HEK293 (cell line): Measurements from ENCODE around the gene RBM14.

Experiments
- CTCF ChIA-PET: fragments of 350-600 bp; formaldehyde crosslinking; extraction: SDS; loops from one replicate; lab custom pipeline; 2021; ENCODE audit warnings: antibody characterized with exemption; lab: Yijun Ruan, JAX
- POLR2A ChIA-PET: fragments of 300-600 bp; formaldehyde crosslinking; extraction: SDS; loops from one replicate; lab custom pipeline; 2020; ENCODE audit warnings: antibody characterized with exemption, inconsistent platforms; lab: Yijun Ruan, JAX
- H3K27ac ChIP-seq: fragments of 200-500 bp; sonication (Bioruptor generic); 2 replicates; pipeline ENCODE4 v1.5.1; 2014; ENCODE audit warnings: low read depth, low read length, control low read depth, inconsistent platforms; ENCODE audit errors: extremely low read depth
- H3K36me3 ChIP-seq, 2 experiments: fragments of 200-500 bp in 1 of 2; sonication (Bioruptor generic) in 1 of 2; 1 replicate in 1 of 2; 2 replicates in 1 of 2; pipeline ENCODE4 v1.5.1; 2014 to 2017; ENCODE audit warnings: inconsistent platforms in 2 of 2, low read length in 2 of 2; ENCODE audit not compliant: control insufficient read depth in 2 of 2, insufficient read depth in 1 of 2
- H3K4me1 ChIP-seq: fragments of 200-500 bp; sonication (Bioruptor generic); 2 replicates; pipeline ENCODE4 v1.5.1; 2014; ENCODE audit warnings: mild to moderate bottlenecking, low read length, inconsistent platforms; ENCODE audit not compliant: control insufficient read depth, insufficient read depth
- H3K4me3 ChIP-seq: 2 replicates; pipeline ENCODE4 v1.5.1; 2011; ENCODE audit warnings: low read depth, mild to moderate bottlenecking, control low read depth, low read length, moderate library complexity
- H3K9me3 ChIP-seq: fragments of 200-500 bp; sonication (Bioruptor generic); 2 replicates; pipeline ENCODE4 v1.5.1; 2014; ENCODE audit warnings: low read depth, low read length, inconsistent platforms; ENCODE audit not compliant: control insufficient read depth, insufficient read depth
- GLI4 ChIP-seq: fragments of 450-650 bp; formaldehyde crosslinking; IDR thresholded peaks from 2 replicates; pipeline ENCODE4 v1.5.1; 2016; ENCODE audit warnings: missing biosample characterization, missing genetic modification characterization
- GLIS1 ChIP-seq: fragments of 450-650 bp; formaldehyde crosslinking; IDR thresholded peaks from 2 replicates; pipeline ENCODE4 v1.5.1; 2016; ENCODE audit warnings: missing biosample characterization, missing genetic modification characterization
- HOXD13 ChIP-seq: sonication (generic); formaldehyde crosslinking; IDR thresholded peaks from 2 replicates; pipeline ENCODE4 v1.8.0; 2022; ENCODE audit warnings: missing genetic modification reagents, borderline replicate concordance
- SP3 ChIP-seq: fragments of 450-650 bp; formaldehyde crosslinking; IDR thresholded peaks from 2 replicates; pipeline ENCODE4 v1.5.1; 2016; ENCODE audit warnings: missing biosample characterization, missing genetic modification characterization
- TCF7L2 ChIP-seq: IDR thresholded peaks from 2 replicates; pipeline ENCODE4 v1.6.1; 2011; ENCODE audit warnings: low read depth, mild to moderate bottlenecking, inconsistent platforms, low read length, moderate library complexity, borderline replicate concordance
- ZBTB48 ChIP-seq: fragments of 450-650 bp; formaldehyde crosslinking; IDR thresholded peaks from 2 replicates; pipeline ENCODE4 v1.5.1; 2016; ENCODE audit warnings: missing biosample characterization, missing genetic modification characterization
- ZFP37 ChIP-seq: fragments of 450-650 bp; formaldehyde crosslinking; IDR thresholded peaks from 2 replicates; pipeline ENCODE4 v1.5.1; 2016; ENCODE audit warnings: missing biosample characterization, missing genetic modification characterization
- ZNF114 ChIP-seq: fragments of 450-650 bp; formaldehyde crosslinking; IDR thresholded peaks from 2 replicates; pipeline ENCODE4 v1.5.0; 2017; ENCODE audit warnings: missing biosample characterization, missing genetic modification characterization
- ZNF133 ChIP-seq: fragments of 450-650 bp; formaldehyde crosslinking; IDR thresholded peaks from 2 replicates; pipeline ENCODE4 v1.5.1; 2016; ENCODE audit warnings: missing biosample characterization, missing genetic modification characterization
- ZNF169 ChIP-seq: fragments of 450-650 bp; formaldehyde crosslinking; IDR thresholded peaks from 2 replicates; pipeline ENCODE4 v1.5.1; 2016; ENCODE audit warnings: missing biosample characterization, missing genetic modification characterization
- ZNF223 ChIP-seq: fragments of 450-650 bp; formaldehyde crosslinking; IDR thresholded peaks from 2 replicates; pipeline ENCODE4 v1.5.1; 2016; ENCODE audit warnings: missing biosample characterization, missing genetic modification characterization
- ZNF248 ChIP-seq: fragments of 450-650 bp; formaldehyde crosslinking; IDR thresholded peaks from 2 replicates; pipeline ENCODE4 v1.5.1; 2017; ENCODE audit warnings: missing biosample characterization, missing genetic modification characterization
- ZNF354C ChIP-seq: fragments of 450-650 bp; formaldehyde crosslinking; IDR thresholded peaks from 2 replicates; pipeline ENCODE4 v1.5.1; 2016; ENCODE audit warnings: missing biosample characterization, missing genetic modification characterization, low read depth, borderline replicate concordance
- ZNF416 ChIP-seq: fragments of 450-650 bp; formaldehyde crosslinking; IDR thresholded peaks from 2 replicates; pipeline ENCODE4 v1.5.1; 2016; ENCODE audit warnings: missing biosample characterization, missing genetic modification characterization
- ZNF548 ChIP-seq: fragments of 450-650 bp; formaldehyde crosslinking; IDR thresholded peaks from 2 replicates; pipeline ENCODE4 v1.5.1; 2016; ENCODE audit warnings: missing biosample characterization, missing genetic modification characterization
- ZNF660 ChIP-seq: fragments of 450-650 bp; IDR thresholded peaks from 2 replicates; pipeline ENCODE4 v1.5.1; 2018; ENCODE audit warnings: missing biosample characterization, mild to moderate bottlenecking, missing genetic modification characterization
- ZNF776 ChIP-seq: fragments of 450-650 bp; formaldehyde crosslinking; IDR thresholded peaks from 2 replicates; pipeline ENCODE4 v1.5.0; 2017; ENCODE audit warnings: missing biosample characterization, missing genetic modification characterization, borderline replicate concordance
- ZNF792 ChIP-seq: fragments of 450-650 bp; formaldehyde crosslinking; IDR thresholded peaks from 2 replicates; pipeline ENCODE4 v1.5.1; 2016; ENCODE audit warnings: missing biosample characterization, missing genetic modification characterization
- ZNF843 ChIP-seq: fragments of 450-650 bp; formaldehyde crosslinking; IDR thresholded peaks from 2 replicates; pipeline ENCODE4 v1.5.1; 2016; ENCODE audit warnings: missing biosample characterization, missing genetic modification characterization
- TF ChIP-seq, protein P1 (sequence below): fragments of 450-650 bp; formaldehyde crosslinking; IDR thresholded peaks from 2 replicates; pipeline ENCODE4 v1.5.1; 2016; ENCODE audit warnings: missing biosample characterization, missing genetic modification characterization
- TF ChIP-seq, protein P2 (sequence below): fragments of 450-650 bp; formaldehyde crosslinking; IDR thresholded peaks from 2 replicates; pipeline ENCODE4 v1.5.1; 2016; ENCODE audit warnings: missing biosample characterization, missing genetic modification characterization
- TF ChIP-seq, protein P3 (sequence below): fragments of 450-650 bp; formaldehyde crosslinking; conservative IDR thresholded peaks from 2 replicates; pipeline ENCODE4 v1.5.1; 2016; ENCODE audit warnings: low read depth, missing biosample characterization, missing genetic modification characterization
- TF ChIP-seq, protein P4 (sequence below): fragments of 450-650 bp; formaldehyde crosslinking; IDR thresholded peaks from 2 replicates; pipeline ENCODE4 v1.5.1; 2016; ENCODE audit warnings: missing biosample characterization, missing genetic modification characterization, low read depth

Gene RBM14

GRCh38 chr11:66626382-66626781, 10.0 kb downstream of the RBM14 start:
- Histone ChIP-seq H3K36me3 (peaks cover 10 to 93% of the 10 kb centered on the region in 2 experiments; a peak in 2 of 3 replicates), H3K4me1 (no peaks in the 10 kb centered on the region)
- TF ChIP-seq ZNF248 (tag by site-specific recombination) (no peak), ZNF660 (tag by site-specific recombination) (no peak), ZNF223 (tag by site-specific recombination) (no peak), ZNF114 (tag by site-specific recombination) (no peak), ZNF169 (tag by site-specific recombination) (no peak), HOXD13 (no peak), GLI4 (tag by site-specific recombination) (no peak), ZNF792 (tag by site-specific recombination) (no peak), TCF7L2 (no peak), ZBTB48 (tag by site-specific recombination) (no peak), ZNF416 (no peak)
- TF ChIP-seq, protein P1, sequence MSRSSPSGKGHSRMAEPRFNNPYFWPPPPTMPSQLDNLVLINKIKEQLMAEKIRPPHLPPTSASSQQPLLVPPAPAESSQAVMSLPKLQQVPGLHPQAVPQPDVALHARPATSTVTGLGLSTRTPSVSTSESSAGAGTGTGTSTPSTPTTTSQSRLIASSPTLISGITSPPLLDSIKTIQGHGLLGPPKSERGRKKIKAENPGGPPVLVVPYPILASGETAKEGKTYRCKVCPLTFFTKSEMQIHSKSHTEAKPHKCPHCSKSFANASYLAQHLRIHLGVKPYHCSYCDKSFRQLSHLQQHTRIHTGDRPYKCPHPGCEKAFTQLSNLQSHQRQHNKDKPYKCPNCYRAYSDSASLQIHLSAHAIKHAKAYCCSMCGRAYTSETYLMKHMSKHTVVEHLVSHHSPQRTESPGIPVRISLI (tag by site-specific recombination), result no peak
- TF ChIP-seq, all 188 proteins: peak for 0
- CTCF ChIA-PET, result no interaction called here
- Histone ChIP-seq H3K27ac (no peak overlapping the region), H3K4me3 (no peak overlapping the region), H3K9me3 (no peaks in the 10 kb centered on the region)
- POLR2A ChIA-PET, result interaction anchor here (2.7 to 7.0 kb wide), 3 partner anchors 9 to 12 kb away, joined by 15 to 42 read pairs (median 33); partner anchors contain the start of genes RBM14 and RBM4

DNA sequence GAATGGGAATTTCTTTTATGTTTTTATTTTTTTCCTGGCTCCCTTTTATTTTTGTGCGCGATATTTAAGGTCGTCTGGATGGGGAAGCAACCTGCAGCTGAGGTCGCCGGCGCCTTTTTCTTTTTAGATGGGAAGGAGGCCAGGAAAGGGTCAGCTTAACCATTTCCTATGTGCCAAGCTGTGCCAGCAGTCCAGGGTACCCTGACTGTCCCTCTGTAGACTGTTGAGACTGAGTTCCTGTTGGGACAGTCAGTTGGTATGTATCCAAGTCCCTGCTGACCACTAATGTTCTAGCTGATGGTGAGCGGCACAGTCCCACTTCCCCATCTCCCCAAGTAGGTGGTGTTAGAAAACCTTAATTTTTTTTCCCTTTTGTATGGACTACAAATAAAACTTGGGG, 10.5 kb downstream of the RBM14 start:
- ChIA-PET CTCF (interaction anchor here (0.7 kb wide), 1 partner anchor 10 kb away, joined by 3 read pairs; no protein-coding TSS in a partner anchor), POLR2A (interaction anchor here (5.1 to 7.0 kb wide), 2 partner anchors 10 to 11 kb away, joined by 33 to 42 read pairs; partner anchors contain the start of genes RBM14 and RBM4)
- Histone ChIP-seq H3K4me1 (no peaks in the 10 kb centered on the region), H3K36me3 (peaks cover 5 to 93% of the 10 kb centered on the region in 2 experiments; a peak in 2 of 3 replicates), H3K9me3 (no peaks in the 10 kb centered on the region), H3K27ac (no peak overlapping the region), H3K4me3 (no peak overlapping the region)
- TF ChIP-seq SP3 (tag by site-specific recombination) (no peak), ZNF548 (tag by site-specific recombination) (no peak), ZNF776 (tag by site-specific recombination) (no peak), ZNF354C (tag by site-specific recombination) (no peak), ZNF843 (tag by site-specific recombination) (no peak)

GRCh38 chr11:66628061-66628603, 11.7 kb downstream of the RBM14 start:
- Histone ChIP-seq H3K27ac (no peak overlapping the region), H3K36me3 (peaks cover 5 to 91% of the 10 kb centered on the region in 2 experiments; a peak in 2 of 3 replicates), H3K4me3 (no peak overlapping the region), H3K4me1 (no peaks in the 10 kb centered on the region), H3K9me3 (no peaks in the 10 kb centered on the region)
- POLR2A ChIA-PET, result interaction anchor here (0.6 to 7.0 kb wide), 3 partner anchors 10 to 15 kb away, joined by 3 to 42 read pairs (median 33); partner anchors contain the start of genes RBM14 and RBM4
- CTCF ChIA-PET, result no interaction called here
- TF ChIP-seq GLIS1 (tag by site-specific recombination), result no peak
- TF ChIP-seq ZFP37 (tag by site-specific recombination), result no peak
- TF ChIP-seq SP3 (tag by site-specific recombination), result no peak
- TF ChIP-seq, protein P2, sequence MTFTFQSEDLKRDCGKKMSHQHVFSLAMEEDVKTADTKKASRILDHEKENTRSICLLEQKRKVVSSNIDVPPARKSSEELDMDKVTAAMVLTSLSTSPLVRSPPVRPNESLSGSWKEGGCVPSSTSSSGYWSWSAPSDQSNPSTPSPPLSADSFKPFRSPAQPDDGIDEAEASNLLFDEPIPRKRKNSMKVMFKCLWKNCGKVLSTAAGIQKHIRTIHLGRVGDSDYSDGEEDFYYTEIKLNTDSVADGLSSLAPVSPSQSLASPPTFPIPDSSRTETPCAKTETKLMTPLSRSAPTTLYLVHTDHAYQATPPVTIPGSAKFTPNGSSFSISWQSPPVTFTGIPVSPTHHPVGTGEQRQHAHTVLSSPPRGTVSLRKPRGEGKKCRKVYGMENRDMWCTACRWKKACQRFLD (tag by site-specific recombination), result no peak
- TF ChIP-seq, protein P3, sequence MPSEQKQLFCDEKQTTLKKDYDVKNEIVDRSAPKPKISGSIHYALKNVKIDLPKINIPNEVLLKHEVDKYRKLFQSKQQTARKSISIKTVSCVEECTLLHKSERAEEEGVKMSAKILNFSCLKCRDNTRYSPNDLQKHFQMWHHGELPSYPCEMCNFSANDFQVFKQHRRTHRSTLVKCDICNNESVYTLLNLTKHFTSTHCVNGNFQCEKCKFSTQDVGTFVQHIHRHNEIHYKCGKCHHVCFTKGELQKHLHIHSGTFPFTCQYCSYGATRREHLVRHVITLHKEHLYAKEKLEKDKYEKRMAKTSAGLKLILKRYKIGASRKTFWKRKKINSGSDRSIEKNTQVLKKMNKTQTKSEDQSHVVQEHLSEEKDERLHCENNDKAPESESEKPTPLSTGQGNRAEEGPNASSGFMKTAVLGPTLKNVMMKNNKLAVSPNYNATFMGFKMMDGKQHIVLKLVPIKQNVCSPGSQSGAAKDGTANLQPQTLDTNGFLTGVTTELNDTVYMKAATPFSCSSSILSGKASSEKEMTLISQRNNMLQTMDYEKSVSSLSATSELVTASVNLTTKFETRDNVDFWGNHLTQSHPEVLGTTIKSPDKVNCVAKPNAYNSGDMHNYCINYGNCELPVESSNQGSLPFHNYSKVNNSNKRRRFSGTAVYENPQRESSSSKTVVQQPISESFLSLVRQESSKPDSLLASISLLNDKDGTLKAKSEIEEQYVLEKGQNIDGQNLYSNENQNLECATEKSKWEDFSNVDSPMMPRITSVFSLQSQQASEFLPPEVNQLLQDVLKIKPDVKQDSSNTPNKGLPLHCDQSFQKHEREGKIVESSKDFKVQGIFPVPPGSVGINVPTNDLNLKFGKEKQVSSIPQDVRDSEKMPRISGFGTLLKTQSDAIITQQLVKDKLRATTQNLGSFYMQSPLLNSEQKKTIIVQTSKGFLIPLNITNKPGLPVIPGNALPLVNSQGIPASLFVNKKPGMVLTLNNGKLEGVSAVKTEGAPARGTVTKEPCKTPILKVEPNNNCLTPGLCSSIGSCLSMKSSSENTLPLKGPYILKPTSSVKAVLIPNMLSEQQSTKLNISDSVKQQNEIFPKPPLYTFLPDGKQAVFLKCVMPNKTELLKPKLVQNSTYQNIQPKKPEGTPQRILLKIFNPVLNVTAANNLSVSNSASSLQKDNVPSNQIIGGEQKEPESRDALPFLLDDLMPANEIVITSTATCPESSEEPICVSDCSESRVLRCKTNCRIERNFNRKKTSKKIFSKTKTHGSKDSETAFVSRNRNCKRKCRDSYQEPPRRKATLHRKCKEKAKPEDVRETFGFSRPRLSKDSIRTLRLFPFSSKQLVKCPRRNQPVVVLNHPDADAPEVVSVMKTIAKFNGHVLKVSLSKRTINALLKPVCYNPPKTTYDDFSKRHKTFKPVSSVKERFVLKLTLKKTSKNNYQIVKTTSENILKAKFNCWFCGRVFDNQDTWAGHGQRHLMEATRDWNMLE (tag by site-specific recombination), result no peak
- no peak for TF ChIP-seq ZBTB48 (tag by site-specific recombination)
- TF ChIP-seq ZNF133 (tag by site-specific recombination), result no peak
- TF ChIP-seq, protein P4, sequence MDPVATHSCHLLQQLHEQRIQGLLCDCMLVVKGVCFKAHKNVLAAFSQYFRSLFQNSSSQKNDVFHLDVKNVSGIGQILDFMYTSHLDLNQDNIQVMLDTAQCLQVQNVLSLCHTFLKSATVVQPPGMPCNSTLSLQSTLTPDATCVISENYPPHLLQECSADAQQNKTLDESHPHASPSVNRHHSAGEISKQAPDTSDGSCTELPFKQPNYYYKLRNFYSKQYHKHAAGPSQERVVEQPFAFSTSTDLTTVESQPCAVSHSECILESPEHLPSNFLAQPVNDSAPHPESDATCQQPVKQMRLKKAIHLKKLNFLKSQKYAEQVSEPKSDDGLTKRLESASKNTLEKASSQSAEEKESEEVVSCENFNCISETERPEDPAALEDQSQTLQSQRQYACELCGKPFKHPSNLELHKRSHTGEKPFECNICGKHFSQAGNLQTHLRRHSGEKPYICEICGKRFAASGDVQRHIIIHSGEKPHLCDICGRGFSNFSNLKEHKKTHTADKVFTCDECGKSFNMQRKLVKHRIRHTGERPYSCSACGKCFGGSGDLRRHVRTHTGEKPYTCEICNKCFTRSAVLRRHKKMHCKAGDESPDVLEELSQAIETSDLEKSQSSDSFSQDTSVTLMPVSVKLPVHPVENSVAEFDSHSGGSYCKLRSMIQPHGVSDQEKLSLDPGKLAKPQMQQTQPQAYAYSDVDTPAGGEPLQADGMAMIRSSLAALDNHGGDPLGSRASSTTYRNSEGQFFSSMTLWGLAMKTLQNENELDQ, result no peak
